ENCODE measurements around the gene CERS2.
"Not testable (repeated sequence)": the region's sequence is repeated elsewhere in the genome, so short reads cannot be mapped to it uniquely, and the experiment has no call there.

The CERS2 gene

DNA sequence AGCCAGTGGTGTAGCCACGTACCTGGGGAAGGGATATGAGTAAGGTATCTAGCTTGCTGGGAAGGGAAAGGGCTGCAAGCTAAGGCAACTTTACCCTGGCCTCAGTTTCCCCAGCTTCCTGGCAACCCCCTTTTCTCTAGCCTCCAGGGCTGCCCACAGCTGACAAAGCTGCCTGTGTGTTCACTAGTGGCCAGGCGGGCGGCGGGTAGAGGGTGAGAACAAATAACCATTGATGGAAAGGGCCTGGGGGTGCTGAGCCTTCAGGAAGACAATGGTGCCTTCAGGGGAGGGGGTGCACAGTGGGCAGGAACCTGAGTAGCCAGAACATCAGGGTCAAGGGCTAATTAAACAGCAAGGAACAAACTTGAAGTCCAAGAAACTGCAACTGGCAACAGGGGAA lies 6.1 kb downstream of the CERS2 start:
- DNase-seq, result no peak

- no peak for DNase-seq
Observed at GRCh38 chr1:150967936-150968335, 6.7 kb downstream of the CERS2 start.

DNA sequence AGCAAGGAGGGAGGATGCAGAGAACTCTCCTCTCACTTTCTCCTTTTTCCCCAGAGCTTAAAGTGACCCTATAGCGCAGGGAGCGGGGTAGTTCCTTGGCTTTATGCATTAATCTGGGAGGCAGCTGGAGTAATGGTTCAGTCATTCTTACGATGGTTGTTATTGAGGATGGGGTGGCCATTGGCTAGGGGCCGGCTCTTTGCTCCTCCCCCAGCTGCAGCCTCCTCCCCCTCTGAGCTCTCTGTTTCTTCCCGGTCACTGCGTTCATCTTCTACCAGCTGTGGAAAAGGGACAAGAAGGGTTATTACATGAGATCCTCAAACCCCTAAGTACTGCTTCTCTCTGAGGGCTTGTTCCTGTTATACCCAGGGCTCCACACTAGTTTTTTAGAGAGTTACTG lies 8.6 kb downstream of the CERS2 start:
- DNase-seq, result no peak

GRCh38 chr1:150965605-150966004 lies 9.0 kb downstream of the CERS2 start:
- DNase-seq, result no peak

- DNase-seq, result no peak
Observed at GRCh38 chr1:150964164-150964489, 10.5 kb downstream of the CERS2 start.

DNA sequence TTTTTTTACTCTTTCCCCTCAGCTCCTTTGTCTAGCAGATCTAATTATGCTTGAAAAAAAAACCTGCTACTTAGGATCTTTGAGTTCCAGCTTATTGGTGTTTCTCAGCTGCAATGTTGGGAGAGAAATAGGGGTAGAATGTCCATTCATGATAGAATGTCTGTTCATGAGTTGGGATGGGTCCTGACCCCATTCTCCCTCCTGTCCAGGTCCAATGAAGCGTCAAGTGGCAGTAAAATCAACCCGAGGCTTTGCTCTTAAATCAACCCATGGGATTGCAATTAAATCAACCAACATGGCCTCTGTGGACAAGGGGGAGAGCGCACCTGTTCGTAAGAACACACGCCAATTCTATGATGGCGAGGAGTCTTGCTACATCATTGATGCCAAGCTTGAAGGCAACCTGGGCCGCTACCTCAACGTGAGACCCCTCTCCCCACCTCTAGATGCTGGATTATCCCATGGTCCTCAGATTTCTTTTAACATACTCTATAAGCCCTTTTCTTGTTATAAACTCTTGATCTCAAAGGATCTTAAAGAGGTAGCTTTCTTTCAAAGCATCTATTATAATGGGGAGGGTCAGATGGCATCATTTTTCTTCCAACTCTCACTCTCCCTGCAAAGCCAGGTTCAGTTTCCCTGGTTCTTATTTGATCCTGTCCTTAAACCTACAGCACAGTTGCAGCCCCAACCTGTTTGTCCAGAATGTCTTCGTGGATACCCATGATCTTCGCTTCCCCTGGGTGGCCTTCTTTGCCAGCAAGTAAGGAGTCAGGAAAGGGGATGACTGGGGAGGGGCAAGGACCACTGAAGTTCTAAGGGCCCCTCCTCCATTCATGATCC lies 11.1 kb downstream of the CERS2 start:
- no peak for DNase-seq

DNA sequence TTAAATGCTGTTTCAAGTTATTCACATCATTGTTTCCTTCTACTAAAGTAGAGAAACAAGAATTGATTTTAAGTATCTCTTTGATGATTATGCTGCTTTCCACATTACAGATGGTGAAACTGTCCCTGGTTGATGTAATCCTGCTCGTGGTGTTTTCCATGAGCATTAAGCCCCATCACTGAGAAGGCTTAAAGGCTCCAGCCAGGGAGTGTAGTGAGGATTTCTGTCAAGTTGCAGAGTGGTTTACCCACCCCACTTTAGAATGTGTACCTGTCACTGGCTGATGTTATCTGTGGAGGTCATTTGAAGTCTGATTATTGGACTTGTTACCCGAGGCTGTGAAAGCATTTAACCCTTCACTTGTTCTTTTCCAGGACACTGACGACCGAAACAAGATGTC lies 12.9 kb downstream of the CERS2 start:
- no peak for DNase-seq

DNA sequence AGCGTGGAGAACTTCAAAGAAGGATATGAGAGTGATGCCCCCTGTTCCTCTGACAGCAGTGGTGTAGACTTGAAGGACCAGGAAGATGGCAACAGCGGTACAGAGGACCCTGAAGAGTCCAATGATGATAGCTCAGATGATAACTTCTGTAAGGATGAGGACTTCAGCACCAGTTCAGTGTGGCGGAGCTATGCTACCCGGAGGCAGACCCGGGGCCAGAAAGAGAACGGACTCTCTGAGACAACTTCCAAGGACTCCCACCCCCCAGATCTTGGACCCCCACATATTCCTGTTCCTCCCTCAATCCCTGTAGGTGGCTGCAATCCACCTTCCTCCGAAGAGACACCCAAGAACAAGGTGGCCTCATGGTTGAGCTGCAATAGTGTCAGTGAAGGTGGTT lies 14.0 kb downstream of the CERS2 start:
- no peak for DNase-seq

DNA sequence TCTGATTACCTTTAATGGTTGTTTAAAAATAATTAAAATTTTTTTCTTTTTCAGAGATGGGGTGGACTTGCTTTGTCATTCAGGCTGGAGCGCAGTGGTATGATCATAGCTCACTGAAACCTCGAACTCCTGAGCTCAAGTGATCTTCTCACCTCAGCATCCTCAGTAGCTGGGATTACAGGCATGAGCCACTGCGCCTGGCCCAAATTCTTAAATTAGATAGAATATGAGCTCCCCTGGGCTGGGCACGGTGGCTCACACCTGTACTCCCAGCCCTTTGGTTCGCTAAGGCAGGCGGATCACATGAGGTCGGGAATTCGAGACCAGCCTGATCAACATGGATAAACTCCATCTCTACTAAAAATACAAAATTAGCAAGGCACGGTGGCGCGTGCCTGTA lies 17.0 kb downstream of the CERS2 start:
- no peak for DNase-seq

- DNase-seq, result no peak
Observed at GRCh38 chr1:150955280-150955679, 19.4 kb downstream of the CERS2 start.

- no peak for DNase-seq
Observed at GRCh38 chr1:150954708-150955107, 19.9 kb downstream of the CERS2 start.

DNA sequence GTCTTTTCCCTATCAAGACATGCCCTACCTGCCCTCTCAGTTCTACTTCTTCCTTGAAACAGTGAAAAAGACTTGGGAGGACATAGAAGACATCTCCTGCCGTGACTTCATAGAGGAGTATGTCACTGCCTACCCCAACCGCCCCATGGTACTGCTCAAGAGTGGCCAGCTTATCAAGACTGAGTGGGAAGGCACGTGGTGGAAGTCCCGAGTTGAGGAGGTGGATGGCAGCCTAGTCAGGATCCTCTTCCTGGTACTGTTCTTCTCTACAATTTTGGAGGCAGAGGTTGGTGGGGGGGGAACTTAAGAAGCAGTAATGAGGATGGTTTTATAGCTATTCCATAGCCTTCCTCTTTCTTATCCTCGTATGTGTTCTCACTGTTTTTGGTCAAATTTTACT lies 29.8 kb downstream of the CERS2 start:
- DNase-seq, result no peak

DNA sequence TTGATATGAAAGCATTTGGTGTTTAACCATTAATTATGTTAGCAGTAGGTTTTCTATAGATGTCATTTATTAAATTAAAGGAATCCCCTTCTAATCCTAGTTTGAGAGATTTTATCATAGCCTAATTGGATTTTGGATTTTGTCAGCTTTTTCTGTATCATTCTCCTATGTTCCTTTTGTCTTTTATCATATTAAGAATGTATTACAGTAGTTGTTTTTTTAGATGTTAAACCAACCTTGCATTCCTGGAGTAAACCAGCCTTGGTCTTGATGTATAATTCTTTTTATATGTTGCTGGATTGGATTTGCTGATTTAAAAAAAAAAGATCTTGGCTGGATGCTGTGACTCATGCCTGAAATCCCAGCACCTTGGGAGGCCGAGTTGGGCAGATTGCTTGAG lies 42.9 kb downstream of the CERS2 start:
- DNase-seq, result no peak

GRCh38 chr1:150928775-150929174 lies 45.9 kb downstream of the CERS2 start:
- DNase-seq, result not testable (repeated sequence)

DNA sequence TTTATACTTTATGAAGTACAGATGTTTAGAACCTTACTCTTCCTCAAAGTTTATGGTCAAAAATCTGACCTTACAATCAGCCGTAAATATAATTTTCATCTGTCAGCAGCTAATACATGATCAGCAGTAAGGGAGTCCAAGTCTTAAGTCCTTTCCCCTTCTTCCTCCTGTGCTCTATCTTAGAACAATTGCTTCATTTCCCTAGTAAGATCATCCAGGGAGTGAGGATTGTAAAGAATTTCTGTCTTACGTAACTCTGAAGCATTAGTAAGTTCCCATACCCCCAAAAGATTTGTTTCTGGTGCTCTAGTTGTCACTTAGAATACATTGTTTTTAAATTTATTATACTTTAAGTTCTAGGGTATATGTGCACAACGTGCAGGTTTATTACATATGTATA lies 46.3 kb downstream of the CERS2 start:
- no peak for DNase-seq

DNA sequence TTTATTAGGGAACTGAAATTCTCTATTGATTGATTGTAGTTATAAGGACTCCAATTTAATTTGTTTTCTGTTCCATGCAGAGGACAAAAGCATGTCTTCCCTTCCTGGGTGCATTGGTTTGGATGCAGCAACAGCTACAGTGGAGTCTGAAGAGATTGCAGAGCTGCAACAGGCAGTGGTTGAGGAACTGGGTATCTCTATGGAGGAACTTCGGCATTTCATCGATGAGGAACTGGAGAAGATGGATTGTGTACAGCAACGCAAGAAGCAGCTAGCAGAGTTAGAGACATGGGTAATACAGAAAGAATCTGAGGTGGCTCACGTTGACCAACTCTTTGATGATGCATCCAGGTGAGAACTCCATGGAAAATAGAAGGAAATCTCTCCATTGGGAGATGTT lies 47.0 kb downstream of the CERS2 start:
- no peak for DNase-seq

DNA sequence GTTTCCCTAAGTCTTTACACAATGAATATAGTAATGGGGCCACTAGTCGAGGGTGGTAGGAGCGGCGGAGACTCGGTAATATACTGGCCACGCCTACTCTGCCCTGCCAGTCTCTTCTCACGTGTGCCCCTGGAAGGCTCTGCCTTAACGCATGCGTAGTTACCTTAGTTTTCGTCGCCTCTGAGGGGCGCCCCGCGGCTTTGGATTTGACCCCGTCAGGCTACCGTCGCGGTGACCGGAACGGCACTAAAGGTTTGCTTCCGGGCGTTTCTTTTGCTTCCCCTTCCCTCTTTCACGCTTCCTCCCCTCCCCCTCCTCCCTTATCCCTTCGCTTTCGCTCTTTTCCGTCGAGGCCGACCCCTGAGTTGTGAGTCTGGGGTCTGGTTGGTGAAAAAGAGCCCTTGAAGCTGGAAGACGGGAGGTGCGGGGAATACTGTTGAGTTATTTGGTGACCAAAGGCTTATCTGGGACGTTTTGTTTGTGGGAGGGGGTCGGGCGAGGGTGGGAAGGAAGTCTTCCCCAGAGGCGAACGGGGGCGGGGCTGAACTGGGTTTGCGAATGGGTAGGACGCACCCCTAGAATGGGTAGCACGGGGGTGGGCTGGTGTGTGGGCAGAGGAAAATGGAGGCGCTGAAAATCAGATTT lies 48.4 kb downstream of the CERS2 start, which contains the start of gene SETDB1:
Gene SETDB1, plus strand, starts transcription at position 267 of the 645 bp plus-strand sequence. CDS start 1,352 bp downstream, outside the sequence.
- DNase-seq, result peak; percentile 96

GRCh38 chr1:150925080-150925479 lies 49.6 kb downstream of the CERS2 start:
- DNase-seq, result no peak

GRCh38 chr1:150922519-150922975 lies 52.1 kb downstream of the CERS2 start:
- DNase-seq, result no peak

GRCh38 chr1:150917387-150917786 lies 57.2 kb downstream of the CERS2 start:
- no peak for DNase-seq
